ENCODE data around the gene TAAR6. TPM values are rescaled to one million over a fixed set of nuclear protein-coding genes. Genes with fewer than 3 reads are reported as not detected.

The TAAR6 gene
- total and polyA plus RNA-seq, 2 of the 4 experiments (the other 2 are of a cell fraction), result not detected

GRCh38 chr6:132604635-132605152, 34.6 kb downstream of the TAAR6 start:
- Histone ChIP-seq H3K27me3 (ENCODE audit: control insufficient read depth, insufficient read depth, low read length) (peaks cover 19% of the 10 kb centered on the region), H3K4me2 (ENCODE audit: low read depth, low read length) (no peak overlapping the region), H3K4me1 (ENCODE audit: control insufficient read depth, insufficient read depth, low read length) (no peaks in the 10 kb centered on the region), H3K9me1 (ENCODE audit: insufficient read depth, low read length) (no peaks in the 10 kb centered on the region), H2BK5ac (ENCODE audit: low read depth, low read length, poor library complexity, severe bottlenecking) (no peak overlapping the region), H2BK120ac (ENCODE audit: low read depth, low read length) (no peak overlapping the region), H3K56ac (ENCODE audit: extremely low read depth, insufficient read depth, low read length) (no peak overlapping the region; the same call in 1 of the 2 replicates), H3K36me3 (ENCODE audit: control insufficient read depth, insufficient read depth, low read length) (no peaks in the 10 kb centered on the region), H2AK9ac (replicated peaks; ENCODE audit: low read depth, low read length, poor library complexity) (no peak overlapping the region), H4K20me1 (ENCODE audit: insufficient read depth, low read length) (no peaks in the 10 kb centered on the region), H3K4ac (ENCODE audit: low read depth, low read length) (no peak overlapping the region), H3K23ac (ENCODE audit: low read depth, low read length) (no peak overlapping the region), H4K91ac (ENCODE audit: insufficient read depth, low read depth, low read length) (no peak overlapping the region), H2BK20ac (ENCODE audit: low read depth, low read length) (no peak overlapping the region), H3K9me3 (ENCODE audit: control insufficient read depth, insufficient read depth, low read length) (no peaks in the 10 kb centered on the region), H3K9ac (ENCODE audit: low read depth, low read length) (no peak overlapping the region), H4K8ac (ENCODE audit: low read depth in 2 of 2, low read length in 2 of 2) (no peak overlapping the region), H3K4me3 (ENCODE audit: insufficient read depth, low read depth, low read length) (no peak overlapping the region), H3K18ac (ENCODE audit: low read depth, low read length) (no peak overlapping the region), H4K5ac (ENCODE audit: low read depth, low read length) (no peak overlapping the region), H2AFZ (replicated peaks; ENCODE audit: low read length, poor library complexity) (no peak overlapping the region), H3K14ac (replicated peaks; ENCODE audit: low read depth, low read length) (no peak overlapping the region), H3K79me1 (ENCODE audit: low read depth in 1 of 2, low read length in 2 of 2) (no peaks in the 10 kb centered on the region), H2AK5ac (ENCODE audit: low read depth, low read length) (no peak overlapping the region), H2BK15ac (ENCODE audit: low read depth, low read length) (no peak overlapping the region), H3K27ac (ENCODE audit: insufficient read depth, low read length) (no peak overlapping the region)
- no TSS peak for BruUV-seq (replicated peaks)
- in situ Hi-C loops (cut with MboI; ENCODE audit: low sequenced_read_pairs) (no loop called here), dilution Hi-C loops (cut with HindIII; ENCODE audit: low sequenced_read_pairs, unreplicated experiment) (no loop called here), intact Hi-C loops (cut with micrococcal nuclease) (no loop called here)
- DNase-seq (no peak), ATAC-seq (ENCODE audit: low read depth) (no peak)
- ChIA-PET CTCF (no interaction called here), POLR2A (ENCODE audit: unreplicated experiment) (no interaction called here)
- no peak for TF ChIP-seq CTCF (conservative IDR thresholded peaks at IDR 0.05; ENCODE audit: low read depth, low read length)
- no peak for TF ChIP-seq FOS (IDR thresholded peaks at IDR 0.05; ENCODE audit: low read depth, low read length)
- WGBS, 2 experiments (ENCODE audit: extremely low coverage in 2 of 2, insufficient read length in 1 of 2), result no CpG with 5 or more reads among the region's 8 CpGs
